H9 (cell line): ENCODE data around the gene ZNF688. TPM values are rescaled to one million over a fixed set of nuclear protein-coding genes. Genes with fewer than 3 reads are reported as not detected.

Experiments
- DNase-seq: peaks from one replicate; pipeline ENCODE4 v3.0.0-alpha.2; 2017
- H2AFZ ChIP-seq: one replicate; pipeline ENCODE4 v1.6.1; 2013; ENCODE audit warnings: mild to moderate bottlenecking, low read length, control low read depth, moderate library complexity
- H2AK5ac ChIP-seq: 2 replicates; pipeline ENCODE4 v1.6.1; 2013; ENCODE audit warnings: low read length, control low read depth, mixed read lengths; ENCODE audit not compliant: insufficient read length
- H2BK120ac ChIP-seq: one replicate; pipeline ENCODE4 v1.6.1; 2013; ENCODE audit warnings: low read depth, mild to moderate bottlenecking, low read length, control low read depth, inconsistent platforms; ENCODE audit not compliant: poor library complexity, severe bottlenecking
- H2BK12ac ChIP-seq: 2 replicates; pipeline ENCODE4 v1.6.1; 2013; ENCODE audit warnings: low read length, control low read depth, mixed read lengths, low read depth; ENCODE audit not compliant: insufficient read length
- H2BK15ac ChIP-seq: 2 replicates; pipeline ENCODE4 v1.6.1; 2013; ENCODE audit warnings: low read depth, low read length, control low read depth
- H2BK20ac ChIP-seq: one replicate; pipeline ENCODE4 v1.6.1; 2013; ENCODE audit warnings: low read depth, mild to moderate bottlenecking, low read length, control low read depth, inconsistent platforms; ENCODE audit not compliant: poor library complexity, severe bottlenecking
- H2BK5ac ChIP-seq: 2 replicates; pipeline ENCODE4 v1.6.1; 2013; ENCODE audit warnings: low read length, control low read depth, mixed read lengths; ENCODE audit not compliant: insufficient read length
- H3K14ac ChIP-seq: 2 replicates; pipeline ENCODE4 v1.6.1; 2013; ENCODE audit warnings: low read length, control low read depth; ENCODE audit not compliant: insufficient read depth
- H3K18ac ChIP-seq: 2 replicates; pipeline ENCODE4 v1.6.1; 2013; ENCODE audit warnings: low read depth, mild to moderate bottlenecking, mixed read lengths, low read length, control low read depth; ENCODE audit not compliant: insufficient read length
- H3K23ac ChIP-seq: 2 replicates; pipeline ENCODE4 v1.6.1; 2013; ENCODE audit warnings: low read length, control low read depth, mixed read lengths, low read depth; ENCODE audit not compliant: insufficient read length
- H3K23me2 ChIP-seq: 2 replicates; pipeline ENCODE4 v1.6.1; 2013; ENCODE audit warnings: low read depth, mild to moderate bottlenecking, mixed read lengths, low read length, control low read depth; ENCODE audit not compliant: insufficient read length, poor library complexity, severe bottlenecking
- H3K27ac ChIP-seq: 2 replicates; pipeline ENCODE4 v1.5.1; 2013; ENCODE audit warnings: low read length, control low read depth, mixed read lengths, low read depth; ENCODE audit not compliant: insufficient read length
- H3K27me3 ChIP-seq: 2 replicates; pipeline ENCODE4 v1.6.1; 2013; ENCODE audit warnings: low read length, control low read depth, inconsistent platforms; ENCODE audit not compliant: insufficient read depth
- H3K4ac ChIP-seq: 2 replicates; pipeline ENCODE4 v1.6.1; 2013; ENCODE audit warnings: low read depth, mild to moderate bottlenecking, control low read depth, inconsistent platforms, low read length, moderate library complexity
- H3K4me1 ChIP-seq: 2 replicates; pipeline ENCODE4 v1.6.1; 2013; ENCODE audit warnings: low read length, control low read depth, inconsistent platforms; ENCODE audit not compliant: insufficient read depth
- H3K4me2 ChIP-seq: 2 replicates; pipeline ENCODE4 v1.6.1; 2013; ENCODE audit warnings: low read length, control low read depth, mixed read lengths; ENCODE audit not compliant: insufficient read length, insufficient read depth
- H3K56ac ChIP-seq: 2 replicates; pipeline ENCODE4 v1.6.1; 2013; ENCODE audit warnings: low read depth, mild to moderate bottlenecking, mixed read lengths, low read length, control low read depth; ENCODE audit not compliant: insufficient read length
- H3K79me1 ChIP-seq: 2 replicates; pipeline ENCODE4 v1.6.1; 2013; ENCODE audit warnings: low read depth, mild to moderate bottlenecking, moderate library complexity, low read length, control low read depth, inconsistent platforms; ENCODE audit not compliant: insufficient read depth, poor library complexity, severe bottlenecking
- H3K79me2 ChIP-seq: 2 replicates; pipeline ENCODE4 v1.6.1; 2013; ENCODE audit warnings: low read length, control low read depth, inconsistent platforms; ENCODE audit not compliant: insufficient read depth
- H3K9ac ChIP-seq: 2 replicates; pipeline ENCODE4 v1.6.1; 2013; ENCODE audit warnings: low read length, control low read depth, mixed read lengths; ENCODE audit not compliant: insufficient read length; ENCODE audit errors: extremely low read depth
- H3K9me3 ChIP-seq: one replicate; pipeline ENCODE4 v1.6.1; 2013; ENCODE audit warnings: low read depth, low read length, inconsistent platforms; ENCODE audit not compliant: control insufficient read depth
- H3T11ph ChIP-seq: one replicate; pipeline ENCODE4 v1.6.1; 2013; ENCODE audit warnings: mild to moderate bottlenecking, low read length, control low read depth, inconsistent platforms
- H4K20me1 ChIP-seq: one replicate; pipeline ENCODE4 v1.6.1; 2013; ENCODE audit not compliant: control insufficient read depth, insufficient read length, insufficient read depth
- H4K5ac ChIP-seq: 2 replicates; pipeline ENCODE4 v1.6.1; 2013; ENCODE audit warnings: low read depth, mild to moderate bottlenecking, mixed read lengths, low read length, control low read depth; ENCODE audit not compliant: insufficient read length
- H4K8ac ChIP-seq: replicated peaks from 2 replicates; pipeline ENCODE4 v1.6.1; 2013; ENCODE audit warnings: low read length, control low read depth, mixed read lengths, low read depth; ENCODE audit not compliant: insufficient read length
- H4K91ac ChIP-seq: 2 replicates; pipeline ENCODE4 v1.6.1; 2013; ENCODE audit warnings: low read depth, mild to moderate bottlenecking, moderate library complexity, mixed read lengths, low read length, control low read depth; ENCODE audit not compliant: insufficient read length
- H3K27ac Mint-ChIP-seq, 3 experiments: 2 replicates in 2 of 3; 3 replicates in 1 of 3; pipeline ENCODE4 v1.8.0; 2020 to 2021; ENCODE audit warnings: mixed read lengths in 3 of 3, mild to moderate bottlenecking in 1 of 3, moderate library complexity in 1 of 3
- H3K27me3 Mint-ChIP-seq: 2 replicates; pipeline ENCODE4 v1.8.0; 2021; ENCODE audit warnings: low read depth, mild to moderate bottlenecking, moderate library complexity, mixed read lengths
- H3K36me3 Mint-ChIP-seq, 3 experiments: 2 replicates in 2 of 3; 3 replicates in 1 of 3; pipeline ENCODE4 v1.8.0; 2020 to 2021; ENCODE audit warnings: low read depth in 3 of 3, mixed read lengths in 3 of 3; ENCODE audit not compliant: insufficient read depth in 1 of 3
- H3K4me1 Mint-ChIP-seq, 2 experiments: 2 replicates each; pipeline ENCODE4 v1.8.0; 2020; ENCODE audit warnings: mixed read lengths in 2 of 2
- H3K4me3 Mint-ChIP-seq, 2 experiments: 2 replicates in 1 of 2; 3 replicates in 1 of 2; pipeline ENCODE4 v1.8.0; 2020 to 2021; ENCODE audit warnings: mild to moderate bottlenecking in 2 of 2, mixed read lengths in 2 of 2, moderate library complexity in 1 of 2
- H3K9me3 Mint-ChIP-seq, 2 experiments: 2 replicates in 1 of 2; 3 replicates in 1 of 2; pipeline ENCODE4 v1.8.0; 2020; ENCODE audit warnings: mild to moderate bottlenecking in 2 of 2, mixed read lengths in 2 of 2, moderate library complexity in 1 of 2
- CTCF ChIP-seq: fragments of 200-600 bp; sonication (generic); conservative IDR thresholded peaks from 3 replicates; pipeline ENCODE4 v1.8.0; 2021; ENCODE audit warnings: antibody characterized with exemption, mild to moderate bottlenecking
- WGBS: extraction: QIAGEN DNeasy Blood & Tissue Kit; methylation state at CpG from one replicate; pipeline ENCODE4 v1.1.7; 2013; ENCODE audit warnings: missing lambda C conversion rate, low lambda C conversion rate, mixed read lengths; ENCODE audit not compliant: insufficient read length; ENCODE audit errors: extremely low coverage; 5-methylcytosine and 5-hydroxymethylcytosine counted together
- total RNA-seq: library from RNA; stranded (reverse); gene quantifications from 2 replicates; pipeline ENCODE4 v1.2.1, GENCODE V29; 2021

ZNF688 gene
- total RNA-seq, 1 experiment from 2014 or later = 4.5 TPM

GRCh38 chr16:30619638-30620037 lies 48.1 kb upstream of the ZNF688 start:
- no peak overlapping the region for H3K27ac ChIP-seq
- H2AFZ ChIP-seq = no peak overlapping the region
- H3K18ac ChIP-seq = no peak overlapping the region
- no peak overlapping the region for H3K4me3 Mint-ChIP-seq
- H3K27ac Mint-ChIP-seq = no peak overlapping the region
- H2BK20ac ChIP-seq = no peak overlapping the region
- no peaks in the 10 kb centered on the region; a peak in 1 of 5 replicates for H3K9me3 Mint-ChIP-seq
- no peaks in the 10 kb centered on the region for H3K9me3 ChIP-seq
- H3K4me2 ChIP-seq = no peak overlapping the region
- H3T11ph ChIP-seq = no peak overlapping the region
- H4K91ac ChIP-seq = no peak overlapping the region
- H3K79me2 ChIP-seq = no peaks in the 10 kb centered on the region
- no peak overlapping the region for H2AK5ac ChIP-seq
- peaks cover 13 to 15% of the 10 kb centered on the region in 2 experiments for H3K4me1 Mint-ChIP-seq
- no peak overlapping the region for H4K8ac ChIP-seq
- no peaks in the 10 kb centered on the region for H3K36me3 Mint-ChIP-seq
- no peak overlapping the region for H4K5ac ChIP-seq
- no peaks in the 10 kb centered on the region for H3K27me3 ChIP-seq
- H3K9ac ChIP-seq = no peak overlapping the region
- H4K20me1 ChIP-seq = no peaks in the 10 kb centered on the region
- H3K4ac ChIP-seq = no peak overlapping the region
- peaks cover 22% of the 10 kb centered on the region for H3K27me3 Mint-ChIP-seq
- no peak for DNase-seq
- H3K79me1 ChIP-seq = no peaks in the 10 kb centered on the region
- H3K14ac ChIP-seq = no peak overlapping the region
- H3K23me2 ChIP-seq = peaks cover 3% of the 10 kb centered on the region
- no peak overlapping the region for H3K56ac ChIP-seq
- TF ChIP-seq CTCF = no peak
- no peak overlapping the region for H2BK15ac ChIP-seq
- H2BK12ac ChIP-seq = no peak overlapping the region
- H2BK5ac ChIP-seq = no peak overlapping the region
- no peak overlapping the region for H2BK120ac ChIP-seq
- H3K23ac ChIP-seq = no peak overlapping the region
- H3K4me1 ChIP-seq = no peaks in the 10 kb centered on the region
- no CpG with 5 or more reads among the region's 5 CpGs for WGBS
